ENCODE results near the gene CX3CR1.

DNA sequence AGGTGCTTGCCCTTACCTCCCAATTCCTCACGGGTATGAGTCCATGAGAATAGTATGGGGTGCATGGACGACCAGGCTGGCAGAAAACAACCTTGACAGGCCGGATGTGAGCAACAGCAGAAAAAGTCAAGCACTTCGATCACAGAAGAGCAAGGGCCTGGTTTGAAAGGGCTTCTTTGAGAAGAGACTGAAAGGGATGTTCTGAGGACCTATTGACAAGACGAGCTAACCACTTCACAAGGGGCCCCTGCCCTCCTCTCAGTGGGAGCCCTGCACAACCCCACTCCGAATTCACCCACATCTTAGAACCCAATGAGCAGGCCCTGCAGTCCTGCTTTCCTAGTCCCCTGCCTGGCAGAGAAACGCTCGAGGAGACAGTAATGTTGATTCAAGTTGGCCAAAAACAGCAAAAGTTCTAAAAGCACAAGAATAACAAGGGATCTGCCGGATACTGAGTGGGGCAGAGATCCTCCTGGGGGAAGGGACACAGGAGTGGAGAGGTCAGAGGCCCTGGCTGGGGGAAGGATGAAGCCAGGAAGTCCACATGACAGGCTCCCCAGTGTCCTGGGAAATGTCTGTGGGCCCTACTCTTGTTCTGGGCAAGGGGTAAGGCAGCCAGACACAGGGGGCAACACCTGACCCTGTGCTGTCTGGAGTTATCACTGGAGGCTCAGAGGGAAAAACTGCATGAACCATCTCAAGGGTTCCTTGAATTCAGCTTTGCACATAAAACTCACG lies 14.8 kb upstream of the CX3CR1 start:
- TF ChIP-seq, protein P1, sequence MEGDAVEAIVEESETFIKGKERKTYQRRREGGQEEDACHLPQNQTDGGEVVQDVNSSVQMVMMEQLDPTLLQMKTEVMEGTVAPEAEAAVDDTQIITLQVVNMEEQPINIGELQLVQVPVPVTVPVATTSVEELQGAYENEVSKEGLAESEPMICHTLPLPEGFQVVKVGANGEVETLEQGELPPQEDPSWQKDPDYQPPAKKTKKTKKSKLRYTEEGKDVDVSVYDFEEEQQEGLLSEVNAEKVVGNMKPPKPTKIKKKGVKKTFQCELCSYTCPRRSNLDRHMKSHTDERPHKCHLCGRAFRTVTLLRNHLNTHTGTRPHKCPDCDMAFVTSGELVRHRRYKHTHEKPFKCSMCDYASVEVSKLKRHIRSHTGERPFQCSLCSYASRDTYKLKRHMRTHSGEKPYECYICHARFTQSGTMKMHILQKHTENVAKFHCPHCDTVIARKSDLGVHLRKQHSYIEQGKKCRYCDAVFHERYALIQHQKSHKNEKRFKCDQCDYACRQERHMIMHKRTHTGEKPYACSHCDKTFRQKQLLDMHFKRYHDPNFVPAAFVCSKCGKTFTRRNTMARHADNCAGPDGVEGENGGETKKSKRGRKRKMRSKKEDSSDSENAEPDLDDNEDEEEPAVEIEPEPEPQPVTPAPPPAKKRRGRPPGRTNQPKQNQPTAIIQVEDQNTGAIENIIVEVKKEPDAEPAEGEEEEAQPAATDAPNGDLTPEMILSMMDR (IDR thresholded peaks at IDR 0.05), result no peak
- no peak for TF ChIP-seq EZH2 (IDR thresholded peaks at IDR 0.05; ENCODE audit: borderline replicate concordance, insufficient read depth, low read depth, low read length, poor library complexity, severe bottlenecking)

All from B cell (primary cell).